GM12878 (cell line): ENCODE results near the gene ACYP2.

ENCODE experiments used
- CBX3 ChIP-seq: fragments of 200-600 bp; sonication (generic); IDR thresholded peaks from 2 replicates; pipeline ENCODE4 v1.6.1; 2016; ENCODE audit warnings: low read depth, borderline replicate concordance
- SPI1 ChIP-seq: IDR thresholded peaks from 2 replicates; pipeline ENCODE4 v1.6.1; 2011; ENCODE audit warnings: low read depth, mild to moderate bottlenecking, low read length, moderate library complexity, borderline replicate concordance; ENCODE audit not compliant: insufficient read depth

DNA sequence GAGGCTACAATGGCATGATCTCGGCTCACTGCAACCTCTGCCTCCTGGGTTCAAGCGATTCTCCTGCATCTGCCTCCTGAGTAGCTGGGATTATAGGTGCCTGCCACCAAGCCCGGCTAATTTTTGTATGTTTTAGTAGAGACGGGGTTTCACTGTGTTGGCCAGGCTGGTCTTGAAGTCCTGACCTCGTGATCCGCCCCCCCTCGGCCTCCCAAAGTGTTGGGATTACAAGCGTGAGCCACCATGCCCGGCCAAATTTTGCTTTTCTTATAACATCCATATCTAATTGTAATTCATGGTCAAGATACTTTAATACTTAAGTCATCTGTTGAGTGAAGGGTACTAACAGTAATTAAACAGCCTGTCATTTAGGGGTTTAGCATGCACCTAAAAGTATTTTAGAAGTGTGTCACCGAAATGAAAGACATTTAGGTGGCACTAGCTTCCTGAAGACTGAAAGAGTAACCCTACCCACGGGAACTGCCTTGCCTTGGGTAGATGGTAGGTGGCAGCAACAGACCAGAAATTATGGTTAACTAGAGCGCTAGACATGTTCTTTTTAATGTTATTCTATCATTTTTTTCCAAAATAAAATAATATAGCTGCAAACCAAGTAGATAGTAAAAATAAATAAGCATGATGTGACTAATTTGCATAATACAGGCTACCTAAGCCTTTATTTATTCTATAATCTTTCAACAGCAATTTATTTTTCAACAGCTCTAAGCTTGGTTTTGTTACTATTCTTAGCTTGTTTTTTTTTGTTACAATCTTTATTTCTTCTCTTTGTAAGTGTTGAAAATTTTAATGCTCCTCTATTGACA is 8.6 kb upstream of the ACYP2 start:
- no peak for TF ChIP-seq CBX3
- TF ChIP-seq SPI1 = no peak
